OCI-LY3 (cell line): ENCODE measurements around the gene REEP6.

Experiments
- CTCF ChIP-seq: fragments of 200-600, 300-600 bp; sonication (generic); IDR thresholded peaks from 2 replicates; pipeline ENCODE4 v1.5.1; 2014; ENCODE audit warnings: antibody characterized with exemption, low read length, low read depth
- EZH2phosphoT487 ChIP-seq: fragments of 200-600 bp; shearing (Covaris generic); IDR thresholded peaks from 2 replicates; pipeline ENCODE4 v1.6.1; 2018; ENCODE audit warnings: antibody characterized with exemption, mixed run types, low read depth

- TF ChIP-seq CTCF: no peak
- no peak for TF ChIP-seq EZH2phosphoT487
These were observed 43.0 kb upstream of the REEP6 start for GRCh38 chr19:1447944-1448343.
